Measurements from ENCODE around the gene CERK.

CERK gene

GRCh38 chr22:46746192-46746591, 8.1 kb upstream of the CERK start:
- no peak for DNase-seq (ENCODE audit: low read depth)

DNA sequence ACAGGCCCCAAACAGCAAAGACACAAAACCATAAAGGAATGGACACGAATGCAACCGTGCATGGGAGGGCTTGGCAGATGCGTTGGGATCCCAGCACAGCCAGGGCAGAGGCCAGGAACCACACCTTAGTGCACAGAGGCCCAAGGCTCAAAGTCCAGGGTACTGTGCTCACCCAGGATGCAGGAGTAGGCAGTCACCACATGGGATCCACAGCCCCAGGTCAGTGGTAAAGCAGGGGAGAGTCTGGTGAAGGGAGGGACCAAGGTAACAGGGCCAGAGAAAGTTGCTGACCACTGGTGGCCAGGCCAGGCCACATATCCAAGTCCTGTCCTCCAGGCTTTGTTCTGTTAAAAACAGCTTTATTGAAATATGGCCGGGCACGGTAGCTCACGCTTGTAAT, 6.5 kb upstream of the CERK start:
- TF ChIP-seq, protein P1, sequence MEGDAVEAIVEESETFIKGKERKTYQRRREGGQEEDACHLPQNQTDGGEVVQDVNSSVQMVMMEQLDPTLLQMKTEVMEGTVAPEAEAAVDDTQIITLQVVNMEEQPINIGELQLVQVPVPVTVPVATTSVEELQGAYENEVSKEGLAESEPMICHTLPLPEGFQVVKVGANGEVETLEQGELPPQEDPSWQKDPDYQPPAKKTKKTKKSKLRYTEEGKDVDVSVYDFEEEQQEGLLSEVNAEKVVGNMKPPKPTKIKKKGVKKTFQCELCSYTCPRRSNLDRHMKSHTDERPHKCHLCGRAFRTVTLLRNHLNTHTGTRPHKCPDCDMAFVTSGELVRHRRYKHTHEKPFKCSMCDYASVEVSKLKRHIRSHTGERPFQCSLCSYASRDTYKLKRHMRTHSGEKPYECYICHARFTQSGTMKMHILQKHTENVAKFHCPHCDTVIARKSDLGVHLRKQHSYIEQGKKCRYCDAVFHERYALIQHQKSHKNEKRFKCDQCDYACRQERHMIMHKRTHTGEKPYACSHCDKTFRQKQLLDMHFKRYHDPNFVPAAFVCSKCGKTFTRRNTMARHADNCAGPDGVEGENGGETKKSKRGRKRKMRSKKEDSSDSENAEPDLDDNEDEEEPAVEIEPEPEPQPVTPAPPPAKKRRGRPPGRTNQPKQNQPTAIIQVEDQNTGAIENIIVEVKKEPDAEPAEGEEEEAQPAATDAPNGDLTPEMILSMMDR (IDR thresholded peaks at IDR 0.05; ENCODE audit: control insufficient read depth, insufficient read depth, low read depth, low read length, missing control alignments) = no peak
- no peak overlapping the region for H3K4me3 ChIP-seq (ENCODE audit: control insufficient read depth, low read depth, low read length)
- DNase-seq (ENCODE audit: low read depth) = no peak

More at GRCh38 chr22:46746192-46746591, 8.1 kb upstream of the CERK start:
- H3K4me3 ChIP-seq (ENCODE audit: control insufficient read depth, low read depth, low read length) = no peak overlapping the region
- TF ChIP-seq, protein P1 (IDR thresholded peaks at IDR 0.05; ENCODE audit: control insufficient read depth, insufficient read depth, low read depth, low read length, missing control alignments) = no peak

- no peak for DNase-seq (ENCODE audit: low read depth)
- no peak overlapping the region for H3K4me3 ChIP-seq (ENCODE audit: control insufficient read depth, low read depth, low read length)
- TF ChIP-seq, protein P1 (IDR thresholded peaks at IDR 0.05; ENCODE audit: control insufficient read depth, insufficient read depth, low read depth, low read length, missing control alignments) = no peak
Measured at GRCh38 chr22:46742576-46743221, 4.6 kb upstream of the CERK start.

- no peak overlapping the region for H3K4me3 ChIP-seq (ENCODE audit: control insufficient read depth, low read depth, low read length)
- TF ChIP-seq, protein P1 (IDR thresholded peaks at IDR 0.05; ENCODE audit: control insufficient read depth, insufficient read depth, low read depth, low read length, missing control alignments) = no peak
Measured at GRCh38 chr22:46741974-46742519, 4.0 kb upstream of the CERK start.

DNA sequence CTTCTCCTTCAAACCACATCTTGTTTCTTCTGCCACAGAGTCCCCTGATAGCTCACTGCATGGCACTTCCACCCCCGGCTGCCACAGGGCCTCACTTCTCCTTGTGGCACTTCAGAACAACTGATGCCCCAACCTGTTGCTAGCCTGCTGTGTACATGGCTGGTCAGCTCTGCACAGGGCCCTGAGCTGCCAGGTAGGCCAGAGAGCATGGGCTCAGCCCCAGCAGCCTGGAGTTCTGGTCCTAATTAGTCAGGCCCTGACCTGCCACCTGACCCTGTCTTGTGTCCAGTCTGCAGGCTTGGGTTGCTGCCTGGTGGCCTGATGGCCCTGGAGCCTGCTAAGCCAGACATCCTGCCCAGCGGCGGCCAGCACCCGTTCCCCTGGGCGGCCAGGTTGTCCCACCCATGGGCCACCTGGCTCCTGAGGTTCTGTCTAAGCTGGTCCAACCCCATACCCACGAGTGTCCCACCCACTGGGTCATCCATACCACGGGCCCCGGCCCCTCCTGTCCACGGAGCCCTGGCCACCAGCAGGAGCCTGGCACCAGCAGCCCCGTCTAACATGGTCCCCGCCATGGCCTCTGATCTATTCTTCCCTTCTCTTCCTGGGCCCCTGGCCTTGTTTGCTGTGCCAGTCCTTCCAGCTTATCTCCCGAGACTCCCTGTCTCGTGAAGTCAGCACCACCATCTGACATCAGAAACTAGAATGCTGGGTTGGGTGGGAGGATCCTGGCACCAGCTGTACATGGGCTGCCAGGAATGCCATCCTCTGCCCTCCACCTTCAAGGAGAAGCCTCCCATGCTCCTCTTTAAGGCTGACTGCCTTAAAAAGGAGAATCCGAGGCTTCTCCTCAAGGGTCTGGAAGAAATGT, 3.1 kb upstream of the CERK start:
- TF ChIP-seq, protein P1 (IDR thresholded peaks at IDR 0.05; ENCODE audit: control insufficient read depth, insufficient read depth, low read depth, low read length, missing control alignments) = no peak
- no peak for DNase-seq (ENCODE audit: low read depth)
- no peak overlapping the region for H3K4me3 ChIP-seq (ENCODE audit: control insufficient read depth, low read depth, low read length)

More at GRCh38 chr22:46741974-46742519, 4.0 kb upstream of the CERK start:
- no peak for DNase-seq (ENCODE audit: low read depth)

GRCh38 chr22:46739094-46739870, 1.2 kb upstream of the CERK start:
- TF ChIP-seq, protein P1 (IDR thresholded peaks at IDR 0.05; ENCODE audit: control insufficient read depth, insufficient read depth, low read depth, low read length, missing control alignments) = peak; percentile 39
- DNase-seq (ENCODE audit: low read depth) = no peak
- peak overlapping the region; percentile 77 for H3K4me3 ChIP-seq (ENCODE audit: control insufficient read depth, low read depth, low read length)

All from AG09309 (cell line).